GM18909 (cell line): ENCODE data around the gene PRKCB.

Source experiments
- ATAC-seq: cut with Tn5 transposase; IDR thresholded peaks from one replicate; pipeline ENCODE4 v1.9.1; 2021; ENCODE audit warnings: mild to moderate bottlenecking; ENCODE audit not compliant: unreplicated experiment, poor library complexity

The PRKCB gene

DNA sequence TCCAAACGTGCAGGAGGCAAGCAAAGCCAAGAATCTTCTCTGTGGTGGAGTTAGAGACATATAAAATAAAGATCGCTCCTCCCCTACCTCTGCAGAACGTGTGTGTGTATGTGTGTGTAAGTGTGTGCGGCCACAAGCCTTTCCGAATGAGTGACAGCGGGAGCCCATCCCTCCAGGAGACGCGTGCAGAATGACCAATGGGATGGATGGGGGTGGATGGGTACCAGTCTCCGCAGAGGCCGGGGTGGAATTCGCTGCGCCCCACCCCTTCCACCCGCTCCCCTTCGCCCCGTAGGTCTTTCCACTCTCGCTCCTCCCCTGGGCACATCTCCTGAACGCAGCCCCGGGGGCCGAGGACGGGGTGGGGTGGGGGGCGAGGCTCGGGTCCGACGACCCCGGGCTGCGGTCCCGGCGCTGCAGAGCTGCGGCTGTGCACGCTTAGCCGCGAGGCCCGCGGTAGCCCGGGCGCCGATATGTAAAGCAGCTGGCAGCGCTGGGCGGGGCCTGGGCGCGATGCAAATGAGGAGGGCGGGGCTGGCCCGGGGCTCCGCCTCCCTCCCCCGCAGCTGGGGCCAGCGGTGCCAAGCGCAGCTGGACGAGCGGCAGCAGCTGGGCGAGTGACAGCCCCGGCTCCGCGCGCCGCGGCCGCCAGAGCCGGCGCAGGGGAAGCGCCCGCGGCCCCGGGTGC is at the start of gene PRKCB:
PRKCB (plus strand) TSS at position 594 of the 688 bp plus-strand sequence.
- ATAC-seq: peak; percentile 72

DNA sequence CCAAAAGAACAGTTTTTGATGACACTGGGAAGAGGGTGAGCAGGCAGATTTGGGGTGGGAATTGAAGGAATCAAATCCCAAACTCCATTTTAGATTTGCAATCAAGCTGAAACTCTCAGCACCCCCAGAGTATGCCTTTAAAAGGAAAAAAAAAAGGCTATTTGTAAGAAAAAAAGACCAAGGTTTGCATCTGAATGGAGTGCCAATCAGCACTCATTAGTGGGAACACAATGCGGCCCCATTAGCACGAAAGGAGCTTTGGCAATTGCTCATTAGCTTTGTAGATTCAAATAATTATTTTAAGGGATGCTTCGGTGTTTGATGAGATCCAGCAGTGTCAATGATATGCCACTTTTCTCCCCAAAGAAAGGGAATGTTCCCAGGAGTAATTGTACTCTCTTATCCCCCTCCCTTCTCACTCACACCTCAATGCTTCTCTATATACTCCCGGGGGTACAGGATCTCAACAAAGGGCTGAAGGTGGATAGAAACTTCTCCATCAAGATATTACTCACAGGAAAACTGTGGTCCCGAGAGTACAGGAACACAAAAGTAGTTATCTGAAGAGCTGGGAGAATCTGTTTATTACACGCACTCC is 48.7 kb upstream of the PRKCB start:
- no peak for ATAC-seq

DNA sequence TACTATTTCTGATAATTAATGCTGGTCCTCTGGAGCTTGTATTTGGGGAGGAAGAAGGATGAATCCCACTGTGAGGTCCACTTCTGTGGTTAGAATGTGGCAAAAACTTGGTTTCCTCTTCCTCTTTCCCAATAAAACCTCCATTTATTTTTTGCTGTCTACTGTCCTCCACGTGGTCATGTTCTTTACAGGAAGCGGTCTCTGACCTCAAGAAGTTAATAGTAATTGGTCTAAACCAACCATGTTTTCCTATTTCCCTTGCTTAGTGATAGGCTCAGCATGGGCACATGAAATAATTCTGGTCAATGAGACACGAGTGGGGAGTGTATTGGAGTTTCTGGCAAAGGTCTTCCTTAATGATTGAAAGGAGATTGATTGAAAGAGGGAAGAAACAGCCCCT is 47.1 kb upstream of the PRKCB start:
- ATAC-seq: no peak

DNA sequence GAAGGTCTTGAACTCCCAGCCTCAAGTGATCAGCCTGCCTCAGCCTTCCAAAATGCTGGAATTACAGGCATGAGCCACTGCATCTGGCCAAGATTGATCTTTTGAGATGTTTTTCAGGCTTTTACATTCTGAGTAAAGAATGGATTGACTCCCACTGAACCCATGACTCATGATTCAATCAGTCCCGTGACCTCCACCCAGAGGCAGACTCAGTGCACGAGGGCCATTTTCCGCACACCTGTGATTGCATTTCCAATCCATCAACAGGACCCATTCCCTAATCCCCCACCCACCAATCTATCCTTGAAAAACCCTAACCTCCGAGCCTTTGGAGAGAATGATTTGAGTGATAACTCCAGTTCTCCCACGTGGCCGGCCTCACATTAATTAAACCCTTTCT is 40.4 kb upstream of the PRKCB start:
- no peak for ATAC-seq

DNA sequence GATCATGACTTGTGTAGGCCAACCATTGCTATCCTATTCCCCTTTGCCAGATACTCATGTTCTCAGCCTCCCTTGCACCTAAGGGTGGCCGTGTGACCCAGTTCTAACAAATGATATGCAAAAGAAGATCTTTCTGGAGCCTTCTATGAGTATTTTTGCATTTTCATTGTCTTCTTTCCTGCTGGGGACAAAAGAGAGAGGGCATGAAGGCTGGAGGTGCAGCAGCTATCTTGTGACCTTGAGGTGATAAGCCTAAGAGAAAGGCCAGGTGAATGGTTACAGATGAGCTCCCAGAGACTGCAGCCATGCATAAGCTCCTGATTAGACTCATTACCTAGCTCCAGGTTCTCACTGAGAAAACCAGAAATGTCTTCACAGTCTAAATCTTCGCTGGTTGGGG is 38.8 kb upstream of the PRKCB start:
- ATAC-seq: no peak

DNA sequence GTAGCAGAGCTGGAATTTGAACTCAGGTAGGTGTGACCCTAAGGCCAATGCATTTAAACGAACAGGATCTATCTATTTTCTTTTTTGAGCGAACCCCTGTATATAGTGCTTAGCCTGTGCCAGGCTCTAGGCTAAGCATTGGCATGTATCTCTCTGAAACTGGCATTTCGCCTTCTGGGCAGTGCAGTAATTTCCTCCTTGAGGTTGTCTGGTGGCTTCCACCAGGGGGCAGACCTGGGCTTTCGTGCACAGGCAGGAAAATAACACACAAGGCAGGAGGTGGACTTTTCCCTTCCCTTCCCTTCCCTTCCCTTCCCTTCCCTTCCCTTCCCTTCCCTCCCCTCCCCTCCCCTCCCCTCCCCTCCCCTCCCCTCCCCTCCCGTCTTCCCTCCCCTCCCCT is 34.4 kb upstream of the PRKCB start:
- ATAC-seq: no peak

DNA sequence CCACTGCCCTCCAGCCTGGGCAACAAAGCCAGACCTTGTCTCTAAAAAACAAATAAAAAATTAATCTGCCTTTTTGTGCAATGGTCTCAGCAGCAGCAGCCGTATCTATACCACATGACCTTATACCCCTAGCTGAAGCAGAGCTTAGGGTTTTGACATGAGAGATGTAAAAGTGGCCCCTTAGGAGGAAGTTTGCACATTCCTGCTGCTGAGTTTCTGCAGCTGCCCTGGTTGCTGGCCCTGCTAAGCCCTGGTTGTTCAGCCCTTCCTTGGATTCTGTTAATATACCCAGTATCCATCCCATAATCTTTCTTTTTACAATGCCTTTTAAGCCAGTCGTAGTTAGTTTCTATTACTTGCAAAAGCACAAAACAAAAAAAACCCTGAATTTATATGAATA is 33.0 kb upstream of the PRKCB start:
- no peak for ATAC-seq

DNA sequence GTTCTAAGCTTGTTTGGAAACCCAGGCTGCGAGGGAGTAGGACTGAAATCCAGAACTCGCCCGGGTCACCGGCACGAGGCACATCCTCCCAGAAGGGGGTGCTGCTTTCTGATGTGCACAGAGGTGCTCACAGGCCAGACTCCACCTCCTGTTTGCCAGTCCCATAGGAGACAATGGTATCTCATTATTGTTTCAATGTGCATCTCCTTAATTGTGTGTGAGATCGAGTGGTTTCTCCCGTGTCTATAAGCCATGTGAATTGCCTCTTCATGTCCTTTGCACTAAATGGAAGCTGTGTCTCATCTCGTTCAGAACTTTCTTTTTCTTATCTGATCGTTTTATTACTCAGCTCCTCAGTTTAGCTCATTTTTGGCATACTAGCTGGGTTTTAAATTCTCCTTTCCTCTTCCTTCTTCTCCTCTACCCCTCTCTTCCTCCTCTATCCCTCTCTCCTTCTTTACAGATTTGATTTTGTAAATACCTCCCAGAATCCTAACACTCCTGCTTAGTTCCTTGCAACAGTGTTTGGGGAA is 32.1 kb upstream of the PRKCB start:
- ATAC-seq: peak; percentile 62

DNA sequence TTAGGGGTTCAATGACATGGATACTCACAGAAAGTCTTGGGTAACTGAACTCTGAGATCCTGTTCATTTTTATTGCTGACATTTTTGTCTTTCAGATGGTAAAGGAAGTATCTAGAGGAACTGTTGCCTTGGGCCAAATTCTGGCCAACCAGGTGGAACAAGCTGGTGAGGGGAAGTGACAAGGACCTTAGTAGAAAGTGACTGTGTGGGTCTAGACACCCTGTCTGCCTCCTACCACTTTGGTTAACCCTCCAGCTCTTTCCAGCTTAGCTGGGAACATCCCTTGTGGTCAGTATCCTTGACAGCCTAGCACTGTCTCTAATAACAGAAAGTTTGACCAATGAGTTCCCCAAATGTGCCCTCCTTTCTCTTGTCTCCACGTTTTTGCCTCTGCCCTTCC is 28.8 kb upstream of the PRKCB start:
- no peak for ATAC-seq

DNA sequence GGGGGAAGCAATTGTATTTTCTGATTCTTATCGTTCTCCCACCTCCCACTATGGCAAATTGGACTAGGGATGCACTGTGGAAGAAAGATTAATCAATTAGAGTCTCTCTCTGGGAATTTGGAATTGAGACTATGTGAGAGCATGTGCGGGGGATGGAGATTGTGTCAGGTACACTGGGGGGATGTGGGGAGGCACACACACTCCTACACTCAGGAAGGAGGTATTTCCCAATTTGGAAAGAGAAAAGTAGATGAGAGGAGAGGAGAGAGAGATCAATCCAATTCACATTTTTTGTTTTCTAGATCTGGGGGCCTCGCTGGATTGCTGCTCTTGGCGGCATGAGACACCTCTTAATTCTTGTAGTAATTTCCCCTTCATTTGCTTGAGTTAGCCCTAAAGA is 14.3 kb upstream of the PRKCB start:
- no peak for ATAC-seq

DNA sequence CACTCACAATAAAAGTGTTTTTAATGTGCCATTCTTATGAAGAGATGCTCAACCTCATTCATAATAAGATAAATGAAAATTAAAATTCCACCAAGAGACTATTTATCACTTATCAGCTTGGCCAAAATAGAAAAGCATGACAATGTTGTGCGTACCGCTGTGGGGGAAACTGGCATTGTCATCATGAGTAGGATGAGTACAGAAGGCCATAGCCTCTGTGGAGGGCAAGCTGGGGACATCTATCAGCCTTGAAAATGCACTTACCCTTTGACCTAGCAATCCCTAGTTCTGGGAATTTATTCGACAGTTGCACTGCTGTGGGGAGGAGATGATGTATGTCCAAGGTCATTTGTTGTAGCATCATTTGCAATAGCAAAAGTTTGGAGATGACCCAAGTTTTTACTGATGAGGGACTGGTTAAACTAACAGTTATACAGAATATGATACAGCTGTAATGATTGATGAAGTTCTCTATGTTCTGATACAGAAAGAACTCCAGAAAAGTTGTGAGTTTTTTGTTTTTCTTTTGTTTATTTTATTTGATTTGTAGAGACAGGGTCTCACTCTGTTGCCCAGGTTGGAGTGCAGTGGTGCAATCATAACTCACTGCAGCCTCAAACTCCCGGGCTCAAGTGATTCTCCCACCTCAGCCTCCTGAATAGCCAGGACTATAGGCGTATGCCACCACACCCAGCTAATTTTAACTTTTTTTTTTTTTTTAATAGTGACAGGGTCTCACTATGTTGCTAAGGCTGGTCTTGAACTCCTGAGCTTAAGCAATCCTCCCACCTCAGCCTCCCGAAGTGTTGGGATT is 13.7 kb upstream of the PRKCB start:
- ATAC-seq: no peak

DNA sequence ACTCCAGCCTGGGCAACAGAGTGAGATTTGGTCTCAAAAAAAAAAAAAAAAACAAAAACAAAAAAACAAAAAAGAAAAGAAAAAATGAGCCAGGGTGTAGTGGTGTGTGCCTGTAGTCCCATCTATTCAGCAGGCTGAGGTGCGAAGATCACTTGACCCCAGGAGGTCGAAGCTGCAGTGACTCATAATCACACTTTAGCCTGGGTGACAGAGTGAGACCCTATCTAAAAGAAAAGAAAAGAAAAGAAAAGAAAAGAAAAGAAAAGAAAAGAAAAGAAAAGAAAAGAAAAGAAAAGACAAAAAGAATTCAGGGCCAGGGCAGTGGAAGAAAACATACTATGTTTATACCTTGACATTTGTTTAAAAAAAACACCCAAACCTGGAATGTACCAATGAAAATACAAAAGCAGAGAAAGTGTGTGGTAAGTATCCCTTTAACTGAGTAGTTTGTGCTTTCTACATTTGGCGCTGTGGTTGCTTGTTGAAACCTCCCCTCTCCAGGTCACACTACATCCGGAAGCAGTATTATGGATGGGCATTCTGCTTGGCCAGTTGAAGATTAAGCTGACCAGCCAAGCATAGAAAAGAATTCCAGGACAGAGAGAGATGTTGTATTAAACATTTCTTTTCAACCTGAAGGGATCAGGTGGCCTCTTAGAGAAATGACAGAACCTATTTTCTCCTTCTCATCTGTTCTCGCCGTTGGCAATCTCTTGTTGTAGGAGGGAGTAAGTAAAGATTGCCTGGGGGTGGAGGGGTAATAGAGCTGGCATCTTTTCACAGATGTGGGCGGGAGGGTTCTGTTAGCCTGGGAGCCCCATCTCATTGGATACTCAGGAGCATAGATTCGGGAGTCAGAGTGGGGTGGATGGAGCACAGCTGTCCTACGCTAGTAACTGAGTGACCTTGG is 12.1 kb upstream of the PRKCB start:
- ATAC-seq: no peak

DNA sequence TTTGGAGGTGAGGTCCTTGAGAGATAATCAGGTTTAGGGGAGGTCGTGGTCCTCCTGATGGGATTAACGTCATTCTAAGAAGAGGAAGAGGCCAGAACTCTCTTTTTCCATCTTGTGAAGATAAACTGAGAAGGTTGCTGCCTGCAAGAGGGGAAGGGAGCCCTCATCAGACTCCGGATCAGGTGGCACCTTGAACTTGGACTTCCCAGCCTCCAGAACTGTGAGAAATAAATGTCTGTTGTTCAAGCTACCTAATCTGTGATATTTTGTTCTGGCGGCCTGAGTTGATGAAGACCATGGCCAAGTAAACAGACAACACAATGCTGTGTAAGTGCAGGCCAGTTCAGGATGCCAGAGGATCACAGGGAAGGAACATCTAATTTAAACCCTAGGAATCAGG is 10.9 kb upstream of the PRKCB start:
- no peak for ATAC-seq

DNA sequence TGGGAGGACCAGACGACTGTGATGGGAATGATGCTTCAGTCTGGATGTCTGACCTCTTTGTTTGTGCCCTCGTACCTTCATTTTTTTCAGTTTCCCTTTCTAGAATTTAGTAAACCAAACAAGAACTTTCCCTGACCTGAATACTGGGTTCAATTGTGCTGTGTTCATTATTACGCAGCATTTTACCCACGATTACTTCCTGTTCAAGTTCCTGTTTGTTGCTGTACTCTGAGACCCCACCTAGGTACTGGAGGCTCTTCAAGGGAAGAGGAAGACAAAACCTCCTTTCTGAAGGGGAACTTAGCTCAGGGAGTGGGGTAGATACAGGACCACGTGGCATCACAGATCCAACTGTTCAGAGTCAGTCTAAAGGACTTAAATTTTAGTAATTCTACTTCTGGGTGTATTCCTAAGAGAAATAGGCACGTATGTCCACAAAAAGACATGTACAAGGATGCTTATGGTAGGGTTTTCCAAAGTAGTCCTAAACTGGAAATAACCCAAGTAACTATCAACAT is 9.2 kb upstream of the PRKCB start:
- ATAC-seq: peak; percentile 82

DNA sequence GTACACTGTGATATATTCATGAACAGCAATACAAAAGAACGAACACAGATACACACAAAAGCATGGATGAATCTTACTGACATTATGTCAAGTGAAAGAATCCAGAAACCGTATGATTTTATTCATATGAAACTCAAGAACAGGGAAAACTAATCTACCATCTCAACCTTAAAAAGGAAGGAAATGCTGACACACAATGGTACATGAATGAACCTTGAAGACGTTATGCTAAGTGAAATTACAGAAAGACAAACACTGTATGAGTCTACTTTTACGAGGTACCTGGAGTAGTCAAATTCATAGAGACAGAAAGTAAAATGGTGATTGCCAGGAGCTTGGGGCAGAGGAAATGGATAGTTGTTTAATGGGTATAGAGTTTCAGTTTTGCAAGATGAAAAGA is 8.7 kb upstream of the PRKCB start:
- peak; percentile 48 for ATAC-seq

DNA sequence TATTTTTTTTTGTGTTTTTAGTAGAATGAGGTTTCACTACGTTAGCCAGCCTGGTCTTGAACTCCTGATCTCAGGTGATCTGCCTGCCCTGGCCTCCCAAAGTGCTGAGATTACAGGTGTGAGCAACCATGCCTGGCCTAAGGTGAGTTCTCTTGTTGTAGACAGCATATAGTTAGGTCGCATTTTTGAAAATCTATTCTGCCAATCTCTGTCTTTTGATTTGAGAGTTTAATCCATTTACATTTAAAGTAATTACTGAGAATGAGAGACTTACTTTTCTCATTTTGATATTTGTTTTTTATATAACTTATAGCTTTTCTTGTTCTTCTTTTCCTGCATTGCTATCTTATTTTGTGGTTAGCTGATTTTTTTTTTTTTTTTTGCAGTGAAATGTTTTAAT is 6.3 kb upstream of the PRKCB start:
- ATAC-seq: no peak

DNA sequence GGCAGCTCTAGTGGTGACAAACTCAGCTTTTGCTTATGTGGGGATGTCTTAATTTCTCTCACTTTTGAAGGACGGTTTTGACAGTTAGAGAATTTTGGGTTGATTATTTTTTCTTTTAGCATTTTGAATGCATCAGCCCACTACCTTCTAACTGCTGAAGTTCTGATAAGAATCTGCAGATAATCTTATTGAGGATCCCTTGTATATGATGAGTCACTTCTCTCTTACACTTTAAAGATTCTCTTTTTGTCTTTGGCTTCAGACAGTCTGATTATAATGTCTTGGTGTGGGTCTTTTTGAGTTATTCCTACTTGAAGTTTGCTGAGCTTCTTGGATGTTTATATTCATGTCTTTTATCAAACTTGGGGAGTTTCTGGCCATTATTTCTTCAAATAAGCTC is 5.5 kb upstream of the PRKCB start:
- ATAC-seq: no peak

DNA sequence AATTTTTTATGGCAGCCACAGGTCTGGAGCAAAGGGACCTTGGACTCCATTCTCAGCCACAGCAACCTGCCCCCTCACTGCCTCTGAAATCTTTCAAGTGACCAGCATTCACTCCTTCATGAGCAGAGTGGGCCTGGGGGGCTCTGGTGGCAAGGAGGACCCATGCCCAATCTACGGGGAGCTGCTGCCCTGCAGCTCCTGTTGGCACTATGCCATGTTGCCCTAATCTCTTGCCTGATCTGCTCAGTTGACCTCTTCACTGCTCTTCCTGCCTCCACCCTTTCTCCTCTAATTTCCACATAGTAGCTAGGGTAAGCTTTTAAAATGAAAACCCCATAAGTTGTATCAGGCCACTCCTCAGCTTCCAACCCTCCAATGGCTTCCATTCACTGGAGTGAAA is 2.9 kb upstream of the PRKCB start:
- ATAC-seq: no peak

DNA sequence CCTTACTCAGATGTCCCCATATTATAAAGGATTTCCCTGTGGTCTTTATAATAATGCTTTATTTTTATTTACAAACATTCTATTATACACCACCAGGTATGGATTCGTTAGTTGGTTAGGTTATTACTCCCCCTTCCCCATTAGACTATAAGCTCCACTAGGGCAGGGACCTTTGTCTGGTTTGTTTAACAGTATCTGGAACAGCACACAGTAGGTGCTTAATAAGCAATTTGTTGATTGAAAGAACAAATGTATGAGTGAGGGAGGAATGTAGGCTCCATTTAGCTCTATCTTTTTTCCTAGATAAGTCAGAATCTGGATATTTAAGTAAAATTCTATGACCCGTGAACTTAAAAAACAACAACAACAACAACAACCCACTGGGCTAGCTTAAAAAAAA is 2.3 kb upstream of the PRKCB start:
- ATAC-seq: no peak
